CD4-positive, alpha-beta T cell treated with Interleukin-10 for 1 hour (primary cell): ENCODE data around the gene NCOA3.
A peak's percentile ranks its signal among the peaks of the same experiment; 100 is the strongest.

Experiments
- DNase-seq: peaks from one replicate; pipeline ENCODE4 v3.0.0-alpha.2; 2020

The NCOA3 gene

DNA sequence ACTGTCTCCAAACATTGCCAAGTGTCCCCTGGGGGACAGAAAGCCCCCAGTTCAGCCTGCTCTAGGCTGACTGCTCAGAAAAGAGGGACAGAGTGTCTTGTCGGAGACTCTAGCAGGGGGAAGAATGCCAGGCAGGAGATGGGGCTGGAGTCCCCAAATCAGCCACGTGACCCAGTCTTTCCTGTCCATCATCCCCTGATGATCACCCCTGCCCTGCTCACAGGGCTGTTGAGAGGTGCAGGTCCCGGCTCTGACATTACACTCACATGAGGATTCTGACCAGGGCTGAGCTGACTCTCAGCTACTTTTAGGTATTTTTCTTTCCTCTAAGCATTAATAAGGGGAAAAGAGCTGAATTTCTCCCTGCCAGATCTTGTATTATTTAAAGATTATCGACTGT is 167.8 kb downstream of the NCOA3 start:
- no peak for DNase-seq

DNA sequence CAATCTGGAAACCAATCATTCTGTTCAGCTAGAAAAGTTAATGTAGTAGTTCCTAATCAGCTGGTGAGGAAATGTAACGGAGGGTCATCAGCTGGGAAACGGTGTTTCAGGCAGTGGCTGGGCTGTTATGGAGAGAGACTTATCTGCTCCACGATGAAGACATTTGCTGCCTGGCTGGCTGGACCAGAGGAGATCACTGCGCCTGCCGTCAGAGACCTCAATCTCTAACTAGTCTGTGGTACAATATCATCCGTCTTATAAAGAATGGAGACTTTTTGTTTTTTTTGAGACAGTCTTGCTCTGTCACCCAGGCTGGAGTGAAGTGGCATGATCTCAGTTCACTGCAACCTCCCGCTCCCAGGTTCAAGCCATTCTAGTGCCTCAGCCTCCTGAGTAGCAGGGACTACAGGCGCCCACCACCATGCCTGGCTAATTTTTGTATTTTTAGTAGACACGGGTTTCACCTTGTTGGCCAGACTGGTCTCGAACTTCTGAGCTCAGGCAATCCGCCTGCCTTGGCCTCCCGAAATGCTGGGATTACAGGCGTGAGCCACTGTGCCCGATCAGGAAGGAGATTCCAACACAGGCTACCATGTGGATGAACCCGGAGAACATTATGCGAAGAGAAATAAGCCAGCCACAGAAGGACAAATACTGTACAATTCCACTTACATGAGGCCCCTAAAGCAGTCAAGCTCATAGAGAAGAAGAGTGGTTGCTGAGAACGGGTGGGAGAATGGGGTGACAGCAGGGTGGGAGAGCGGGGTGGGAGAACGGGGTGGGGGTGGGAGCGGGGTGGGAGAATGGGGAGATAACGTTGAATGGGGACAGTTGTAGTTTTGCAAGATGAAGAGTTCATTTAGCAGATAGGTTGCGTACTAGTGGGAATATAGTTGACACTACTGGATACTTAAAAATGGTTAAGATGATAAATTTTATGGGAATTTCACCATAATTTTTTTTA is 168.5 kb downstream of the NCOA3 start:
- no peak for DNase-seq

DNA sequence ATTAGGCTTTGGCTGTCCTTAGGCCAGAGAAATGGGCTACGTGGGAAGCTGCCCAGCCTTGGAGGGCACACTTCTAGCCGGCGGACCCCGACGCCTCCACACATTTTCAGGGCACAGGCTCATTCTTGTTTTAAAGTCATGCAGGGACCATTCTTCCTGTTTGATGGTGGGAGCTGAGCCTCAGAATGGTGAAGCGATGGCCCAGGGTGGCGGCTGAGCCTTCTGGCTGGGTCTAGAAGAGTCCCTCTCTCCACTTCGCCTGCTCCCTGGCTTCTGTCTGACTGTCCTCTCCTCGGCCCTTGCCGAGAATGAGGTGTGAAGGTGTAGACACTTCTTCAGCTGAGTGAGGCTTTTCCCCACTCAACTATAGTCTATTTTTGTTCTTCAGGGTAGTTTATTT is 169.2 kb downstream of the NCOA3 start:
- DNase-seq: no peak

DNA sequence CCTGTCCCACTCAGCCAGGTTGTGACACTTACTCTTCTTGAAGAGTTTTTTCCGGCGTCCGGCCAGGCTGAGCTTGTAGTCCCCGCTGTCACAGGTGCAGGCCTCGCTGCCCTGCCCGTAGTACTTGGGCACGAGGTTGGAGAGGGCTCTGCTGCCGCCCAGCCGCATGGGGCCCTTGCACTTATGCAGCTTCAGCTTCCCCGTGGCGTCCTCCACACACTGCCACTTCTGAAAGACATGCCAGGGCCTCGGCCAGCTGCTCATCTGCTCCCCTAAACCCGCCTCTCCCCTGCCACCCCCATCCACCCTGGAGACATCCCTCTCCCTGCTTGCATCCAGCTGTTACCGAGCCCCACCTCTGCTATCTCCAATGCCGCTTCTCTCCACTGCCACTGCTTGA is 170.5 kb downstream of the NCOA3 start:
- DNase-seq: no peak

DNA sequence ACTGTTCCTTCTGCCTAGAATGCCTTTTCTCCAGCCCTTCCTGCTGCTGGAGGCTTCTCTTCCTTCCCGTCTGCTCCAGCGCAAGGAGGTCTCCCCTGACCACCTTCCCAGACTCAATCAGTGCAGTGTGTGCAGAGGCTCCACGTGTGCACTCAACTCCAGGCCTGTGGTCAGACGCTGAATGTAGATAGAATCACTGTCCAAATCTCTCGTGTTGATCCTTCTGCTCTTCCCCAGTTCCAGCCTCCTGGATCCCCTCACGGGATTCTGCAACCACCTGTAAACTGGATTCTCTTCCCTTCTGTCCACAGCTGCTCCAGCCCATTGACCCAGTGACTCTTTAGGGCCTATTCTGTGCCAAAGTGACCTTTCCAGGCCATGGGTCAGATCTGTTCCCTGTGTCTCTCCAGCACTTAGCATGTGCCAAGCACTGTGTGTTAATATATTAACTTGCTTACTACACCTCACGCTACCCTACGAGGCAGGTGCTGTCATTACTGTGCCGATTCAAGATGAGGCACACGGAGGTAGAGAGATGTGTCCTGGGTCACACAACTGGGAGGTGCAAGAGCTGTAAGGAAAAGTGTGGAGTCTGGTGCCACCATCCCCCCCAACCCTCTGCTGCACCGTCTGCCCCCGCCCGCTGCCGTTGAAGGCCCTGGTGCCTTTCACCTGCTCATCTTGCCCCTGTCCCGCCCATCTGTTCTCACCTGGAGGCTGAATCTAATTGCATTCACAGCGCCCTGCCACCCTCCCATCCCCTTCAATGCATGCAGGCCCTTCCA is 171.4 kb downstream of the NCOA3 start:
- DNase-seq: no peak

DNA sequence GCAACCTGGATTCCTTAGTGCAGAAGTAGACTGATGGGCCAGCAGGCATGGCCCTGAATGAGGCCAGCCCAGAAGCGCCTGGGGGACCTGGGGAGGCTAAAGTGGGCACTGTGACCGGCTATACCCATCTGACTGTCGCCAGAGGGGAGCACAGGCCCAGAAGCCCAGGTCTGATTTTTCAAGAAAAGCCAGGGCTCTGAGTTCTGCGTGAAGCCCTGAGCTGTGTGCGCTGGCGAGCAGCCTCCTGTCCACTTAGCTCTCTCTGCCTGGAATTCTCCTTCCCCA is 171.9 kb downstream of the NCOA3 start:
- no peak for DNase-seq

DNA sequence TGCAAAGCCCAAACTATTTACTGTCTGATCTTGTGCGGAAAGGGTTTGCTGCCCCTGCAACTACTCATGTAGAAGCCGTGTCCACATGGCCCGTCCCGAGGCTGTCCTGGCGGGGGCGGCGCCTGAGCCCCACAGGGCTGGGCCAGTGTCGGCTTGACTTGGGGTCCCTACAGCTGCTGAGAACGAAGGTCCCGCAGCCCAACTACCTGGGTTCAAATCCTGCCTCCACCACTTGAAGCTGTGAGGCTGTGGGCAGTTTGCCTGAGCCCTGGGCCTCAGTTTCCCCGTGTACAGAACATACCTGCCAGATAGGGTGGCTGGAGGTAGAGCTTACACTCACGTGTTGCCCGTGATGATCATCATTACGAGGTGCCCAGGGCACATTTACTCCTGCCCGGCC is 172.5 kb downstream of the NCOA3 start:
- DNase-seq: no peak

DNA sequence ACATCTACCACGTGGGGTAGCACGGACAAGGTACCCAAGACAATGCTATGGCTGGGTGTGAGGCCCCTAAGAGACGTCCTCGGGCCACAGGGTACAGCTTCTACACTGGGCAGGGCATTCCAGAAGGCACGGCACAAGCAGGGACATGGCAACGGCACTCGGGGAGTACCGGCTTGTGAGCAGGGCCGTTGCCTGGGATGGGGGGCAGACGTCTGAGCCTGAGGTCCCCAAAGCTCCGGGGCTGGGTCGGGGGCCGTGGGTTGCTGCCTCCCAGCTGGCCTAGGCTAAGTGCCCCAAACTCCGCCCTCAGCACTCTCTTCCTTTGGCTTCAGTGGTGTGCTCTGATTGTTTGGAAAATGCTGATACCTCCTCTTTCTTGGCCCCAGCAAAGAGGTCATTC is 173.0 kb downstream of the NCOA3 start:
- DNase-seq: no peak

DNA sequence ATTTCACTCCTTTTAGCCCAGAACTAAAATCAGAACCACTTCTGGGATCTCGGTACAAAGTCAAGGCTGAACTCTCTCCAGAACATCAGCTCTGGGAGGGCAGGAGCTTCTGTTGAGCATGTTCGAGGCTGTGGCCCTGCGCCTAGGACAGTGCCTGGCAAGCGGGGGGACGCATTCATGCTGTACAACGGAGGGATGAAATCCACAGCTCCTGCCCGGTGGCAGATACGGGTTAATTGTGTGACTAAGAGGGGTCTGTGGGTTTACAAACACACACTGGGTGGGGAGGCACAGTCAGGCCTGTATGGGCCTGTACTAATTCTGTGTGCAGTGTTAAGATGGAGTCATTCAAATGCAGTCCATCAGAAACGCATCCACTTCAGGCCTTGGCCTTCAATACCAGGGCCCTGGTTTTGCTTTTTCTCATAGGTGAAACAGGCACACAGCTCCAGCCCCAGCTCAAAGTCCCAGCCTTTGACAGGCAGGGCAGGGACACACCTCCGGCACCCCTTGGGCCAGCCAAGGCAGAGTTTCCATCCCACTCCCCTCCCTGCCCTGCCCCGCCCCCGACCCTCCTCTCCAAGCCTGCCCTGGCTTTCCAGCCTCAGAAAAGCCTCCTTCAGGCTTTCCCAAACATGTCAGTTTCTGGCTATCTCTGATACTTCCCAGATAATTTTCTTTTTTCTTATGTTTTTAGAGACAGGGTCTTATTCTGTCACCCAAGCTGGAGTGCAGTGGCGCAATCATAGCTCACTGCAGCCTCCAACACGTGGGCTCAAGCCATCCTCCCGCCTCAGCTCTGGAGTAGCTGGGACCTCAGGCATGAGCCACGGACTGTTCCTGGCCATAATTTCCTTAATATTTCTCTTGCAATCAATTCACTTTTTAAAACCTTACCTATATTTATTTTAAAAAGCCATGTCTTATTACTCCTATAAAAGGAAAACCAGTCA is 173.8 kb downstream of the NCOA3 start:
- no peak for DNase-seq

DNA sequence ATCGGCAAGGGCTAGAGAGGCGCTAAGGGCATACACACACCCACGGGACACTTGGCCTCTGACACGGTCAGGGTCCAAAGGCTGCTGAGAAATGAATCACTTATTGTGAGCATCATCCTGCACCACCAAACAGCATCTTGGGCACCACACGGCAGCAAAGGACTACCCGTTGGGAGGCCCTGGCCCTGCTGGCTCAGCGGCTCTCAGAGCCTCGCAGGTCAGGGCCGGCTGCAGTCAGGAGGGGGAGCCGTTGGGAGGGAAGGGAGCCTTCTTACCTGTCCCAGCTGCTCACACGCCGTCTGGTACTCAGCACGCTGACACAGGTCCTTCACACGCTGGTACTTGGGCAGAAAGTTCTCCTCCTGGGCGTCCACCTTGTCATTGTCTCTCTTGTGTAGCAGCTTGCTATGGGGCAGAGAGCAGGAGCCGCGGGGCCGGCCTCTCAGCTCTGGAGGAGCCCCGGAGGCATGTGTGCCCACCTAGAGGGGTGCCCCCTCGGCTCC is 174.6 kb downstream of the NCOA3 start:
- DNase-seq: no peak

DNA sequence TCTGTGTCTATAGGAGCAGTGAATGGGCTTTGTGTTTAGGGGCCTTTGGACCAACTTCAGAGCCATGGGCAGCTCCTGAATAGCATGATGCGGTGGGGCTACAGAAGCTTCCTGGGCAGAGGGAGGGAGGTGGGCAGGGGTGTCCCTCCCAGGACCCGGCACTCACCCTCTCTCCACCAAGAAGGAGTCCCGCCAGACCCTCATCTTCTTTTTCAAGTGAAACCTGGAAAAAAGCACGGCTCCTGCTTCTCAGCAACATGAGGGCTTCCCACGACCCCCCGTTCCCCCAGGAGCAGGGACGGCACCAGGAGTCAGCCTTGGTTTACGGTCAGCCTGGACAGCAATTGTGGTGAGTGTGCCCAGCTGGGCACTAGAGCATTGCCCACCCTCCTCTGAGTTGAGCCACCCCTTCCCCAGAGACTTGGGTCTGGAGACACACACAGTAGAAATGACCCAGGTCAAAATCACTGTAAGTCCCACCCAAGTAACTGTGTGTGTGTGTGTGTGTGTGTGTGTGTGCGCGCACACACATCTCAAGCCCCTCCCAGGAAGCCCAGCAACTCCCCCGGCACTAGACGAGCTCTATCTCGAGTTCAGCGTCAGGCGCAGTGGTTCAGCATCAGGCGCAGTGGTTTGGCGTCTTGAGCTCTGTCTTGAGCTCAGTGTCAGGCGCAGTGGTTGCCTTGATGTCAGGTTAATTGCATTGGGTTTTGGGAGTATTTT is 175.4 kb downstream of the NCOA3 start:
- no peak for DNase-seq

DNA sequence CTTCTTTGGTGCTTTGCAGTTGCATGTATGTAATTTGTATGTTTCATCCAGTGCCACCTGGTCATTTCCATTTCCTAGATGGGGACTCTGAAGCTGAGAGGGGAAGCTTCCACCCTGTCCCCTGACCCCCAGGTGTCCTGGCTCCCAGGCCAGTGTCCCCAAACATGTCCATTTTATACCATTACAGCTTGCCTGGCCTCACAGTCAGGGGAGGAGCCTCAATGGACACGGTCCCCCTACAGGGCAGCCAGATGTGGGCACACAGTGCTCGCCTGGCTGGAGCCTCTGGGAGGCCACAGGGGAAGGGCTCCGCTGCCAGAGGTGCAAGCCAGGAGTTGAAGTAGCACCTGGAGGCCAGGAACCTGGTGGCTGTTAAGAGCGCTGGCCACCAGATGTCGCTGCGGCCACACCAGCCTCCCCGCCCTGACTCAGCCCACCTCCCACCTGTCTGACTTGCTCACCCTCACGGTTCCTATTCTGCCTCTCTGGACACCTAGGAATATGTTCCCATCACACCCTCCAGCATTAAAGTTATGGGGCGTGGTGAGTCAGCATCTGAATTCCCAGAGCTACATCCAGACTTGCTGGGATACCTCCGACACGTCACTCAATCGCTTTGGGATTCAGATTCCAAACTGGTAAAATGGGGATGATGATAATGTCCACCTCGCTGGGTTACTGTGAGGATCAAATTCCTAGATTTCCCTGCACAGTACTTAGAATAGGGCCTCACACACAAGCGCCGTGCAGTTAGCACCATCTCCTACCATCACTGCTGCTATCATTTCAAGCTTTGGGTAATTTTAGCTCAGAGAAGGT is 176.2 kb downstream of the NCOA3 start:
- DNase-seq: peak; percentile 51

DNA sequence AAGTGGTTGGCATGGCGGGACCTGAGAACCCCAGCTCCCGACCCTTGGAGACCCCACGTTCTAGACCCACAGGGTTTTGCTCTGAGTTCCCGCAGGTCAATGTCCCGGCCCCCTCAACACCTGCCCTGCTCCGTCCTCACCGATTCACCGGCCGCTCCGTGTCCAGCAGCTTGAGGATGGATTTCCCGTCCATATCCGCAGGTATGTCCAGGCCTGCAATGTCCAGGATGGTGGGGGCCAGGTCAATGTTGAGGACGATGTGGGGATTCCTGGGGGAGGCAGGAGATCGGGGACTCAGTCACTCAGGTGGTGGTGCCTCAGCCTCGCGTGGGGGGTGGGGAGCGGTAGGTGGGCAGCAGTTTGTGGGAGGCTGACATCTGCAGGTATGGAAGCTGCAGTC is 176.8 kb downstream of the NCOA3 start:
- DNase-seq: no peak

DNA sequence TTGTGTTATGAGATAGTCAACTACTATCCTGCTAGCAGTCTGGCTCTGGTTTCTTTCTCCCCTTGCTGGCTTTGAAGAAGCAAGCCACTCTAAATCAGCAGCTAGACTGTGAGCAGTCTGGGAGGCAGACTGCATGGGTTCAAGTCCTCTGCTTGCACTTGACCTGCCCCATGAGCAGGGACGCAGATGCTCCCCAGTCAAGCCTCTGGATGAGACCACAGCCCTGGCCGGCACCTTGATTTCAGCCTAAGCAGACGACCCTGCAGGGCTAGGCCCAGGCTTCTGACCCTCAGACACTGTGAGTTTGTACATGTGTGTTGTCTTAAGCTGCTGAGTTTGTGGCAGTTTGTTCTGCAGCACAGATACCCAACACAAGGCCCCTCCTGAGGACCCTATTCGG is 177.8 kb downstream of the NCOA3 start:
- DNase-seq: no peak

DNA sequence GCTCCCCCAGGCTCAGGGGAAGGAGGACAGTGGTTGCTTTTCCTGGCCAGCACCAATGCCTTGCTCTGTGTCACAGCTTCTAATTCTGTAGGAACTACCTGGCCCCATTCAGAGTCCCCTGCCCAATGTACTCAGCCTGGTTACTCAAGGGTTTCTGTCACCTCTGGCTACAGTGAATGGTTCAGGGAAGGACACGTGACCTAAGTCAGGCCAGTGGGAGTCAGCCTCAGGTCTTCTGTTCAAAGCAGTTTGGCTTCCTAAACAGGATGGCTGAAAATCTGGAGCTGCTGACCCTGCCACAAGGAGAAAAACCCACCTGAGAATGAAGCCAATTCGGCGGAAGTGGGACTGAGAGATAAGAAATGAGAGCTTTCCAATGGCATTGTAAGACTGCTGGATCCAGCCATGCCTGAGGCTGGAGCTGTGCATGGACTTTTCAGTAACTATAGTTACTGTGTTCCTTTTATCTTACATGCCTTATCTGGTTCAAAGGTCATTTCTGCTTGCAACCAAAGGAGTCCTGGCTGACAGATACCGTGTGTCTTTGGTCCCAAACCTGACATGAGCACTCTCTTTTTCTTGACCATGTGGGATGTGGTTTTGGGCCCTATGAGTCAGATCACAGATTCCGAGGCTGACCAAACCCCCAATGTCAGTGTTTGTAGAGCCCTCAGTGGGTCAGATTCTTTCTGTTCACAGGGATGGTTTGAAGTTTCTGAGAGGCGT is 179.3 kb downstream of the NCOA3 start:
- DNase-seq: no peak

DNA sequence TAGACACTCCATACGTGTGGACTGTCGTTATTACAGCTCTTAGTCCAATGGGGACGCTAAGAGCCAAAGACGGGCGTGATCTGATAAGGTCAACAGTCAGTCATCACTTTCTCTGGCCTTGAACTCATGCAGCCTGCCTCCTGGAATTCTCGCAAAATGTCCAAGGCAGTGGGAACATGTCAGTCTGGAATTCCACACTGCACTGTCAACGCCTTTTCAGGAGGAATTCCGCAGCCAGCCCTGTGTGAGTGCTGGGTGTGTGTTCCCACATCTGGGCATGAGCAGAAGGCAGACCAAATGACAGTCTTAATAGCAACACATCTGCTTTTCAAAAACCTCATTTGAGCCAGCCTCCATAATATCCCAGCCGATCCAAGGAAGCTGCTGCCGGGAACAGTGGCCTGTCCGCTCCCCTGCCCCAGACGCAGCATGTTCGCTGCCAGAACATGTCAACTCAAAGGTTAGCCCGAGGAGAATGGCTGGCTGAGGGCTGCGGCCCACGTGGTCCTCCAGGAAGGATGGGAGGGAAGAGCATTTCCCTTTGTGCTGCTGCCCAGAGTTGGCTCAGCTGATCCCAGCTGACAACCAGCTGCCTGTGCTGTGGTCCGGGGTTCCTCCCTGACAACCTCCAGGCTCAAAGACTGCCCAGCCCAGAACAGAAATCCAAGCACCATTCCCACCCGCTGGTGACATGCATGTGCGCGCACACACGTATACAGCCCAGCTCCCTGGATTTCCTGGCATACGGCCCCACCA is 180.5 kb downstream of the NCOA3 start:
- DNase-seq: no peak

DNA sequence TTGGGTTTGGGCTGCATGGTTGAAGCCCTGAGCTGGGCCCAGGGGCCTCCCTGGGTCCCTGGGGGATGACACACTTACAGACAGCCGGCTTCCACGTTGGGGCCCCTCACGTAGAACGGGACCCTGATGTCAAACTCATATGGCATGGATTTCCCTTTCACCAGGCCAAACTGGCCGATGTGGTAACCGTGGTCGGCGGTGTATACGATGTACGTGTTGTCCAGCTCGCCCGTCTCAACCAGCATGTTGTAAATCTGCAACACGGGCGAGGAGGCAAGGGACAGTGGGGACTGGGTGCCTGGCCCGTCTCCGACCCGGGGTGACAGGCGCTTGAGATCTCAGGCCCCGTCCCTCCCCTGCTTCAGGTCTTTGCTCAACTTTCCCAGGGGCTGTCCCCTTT is 181.2 kb downstream of the NCOA3 start:
- no peak for DNase-seq

DNA sequence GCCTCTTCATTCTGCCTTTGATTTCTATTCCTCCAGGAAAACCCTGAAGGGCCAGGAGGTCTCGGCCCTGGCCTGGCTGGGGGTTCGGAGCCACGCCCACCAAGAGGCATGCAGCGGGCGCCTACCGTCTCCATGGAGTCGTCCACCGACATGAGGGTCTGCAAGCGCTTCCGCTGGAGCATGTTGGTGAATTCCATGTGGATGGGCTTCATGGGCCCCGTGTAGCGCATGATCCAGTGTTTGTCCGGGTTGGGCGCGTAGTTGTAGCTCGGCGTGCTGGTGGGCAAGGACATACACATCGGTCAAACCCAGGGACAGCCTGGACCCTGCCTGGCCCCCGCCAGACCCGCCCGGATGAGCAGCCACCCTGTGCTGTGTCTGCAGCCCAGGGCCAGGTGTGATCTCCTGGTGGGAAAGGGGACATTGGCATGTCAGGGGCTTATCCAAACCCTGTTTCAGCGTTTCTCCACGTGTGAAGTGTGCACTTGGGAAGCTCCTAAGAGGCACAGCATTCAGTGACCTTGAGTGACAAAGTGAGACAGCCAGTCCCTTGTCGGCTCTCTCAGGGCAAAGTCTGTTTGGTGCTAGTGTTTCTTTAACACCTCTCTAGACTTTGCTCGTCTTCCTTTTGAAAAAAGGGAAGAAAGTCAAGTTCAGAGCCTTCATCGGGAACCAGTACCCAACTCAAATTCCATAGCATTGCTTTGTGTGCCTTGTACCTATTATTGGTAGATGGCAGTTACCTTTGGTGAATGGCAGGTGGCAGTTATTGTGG is 182.8 kb downstream of the NCOA3 start:
- DNase-seq: no peak

DNA sequence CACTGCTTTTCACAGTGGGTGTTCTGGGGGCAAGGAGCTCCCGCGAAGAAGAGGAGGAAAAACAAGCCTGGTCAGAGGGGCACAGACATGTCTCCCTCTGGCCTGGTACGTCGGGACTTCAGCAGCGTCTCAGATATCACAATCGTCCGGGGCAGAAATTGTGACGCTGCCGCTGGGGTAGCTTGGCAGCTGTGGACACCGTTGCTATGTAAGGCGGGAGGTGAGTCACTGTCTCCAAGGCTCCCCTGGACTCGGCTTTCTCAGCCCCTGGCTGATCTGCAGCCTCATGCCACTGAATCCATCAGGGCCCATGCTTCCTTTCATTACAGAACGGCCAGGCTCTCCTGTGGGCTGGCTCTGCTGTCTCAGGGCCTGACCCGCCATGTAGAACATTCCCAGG is 184.9 kb downstream of the NCOA3 start:
- no peak for DNase-seq
